Measurements from ENCODE around the gene CHRNA7.
"Not testable (repeated sequence)": the region's sequence is repeated elsewhere in the genome, so short reads cannot be mapped to it uniquely, and the experiment has no call there.

Gene CHRNA7

GRCh38 chr15:32166270-32166669 lies 136.0 kb downstream of the CHRNA7 start:
- DNase-seq (ENCODE audit: low read depth in 2 of 3, low spot score in 2 of 3): not testable (repeated sequence)

GRCh38 chr15:32167913-32168312 lies 137.6 kb downstream of the CHRNA7 start:
- DNase-seq (ENCODE audit: low read depth in 2 of 3, low spot score in 2 of 3): not testable (repeated sequence)

- not testable (repeated sequence) for DNase-seq (ENCODE audit: low read depth in 2 of 3, low spot score in 2 of 3)
Observed at GRCh38 chr15:32180579-32180978, 150.3 kb downstream of the CHRNA7 start.

GRCh38 chr15:32193780-32194179 lies 163.5 kb downstream of the CHRNA7 start:
- not testable (repeated sequence) for DNase-seq (ENCODE audit: low read depth in 2 of 3, low spot score in 2 of 3)

- DNase-seq (ENCODE audit: low read depth in 2 of 3, low spot score in 2 of 3): not testable (repeated sequence)
Observed at GRCh38 chr15:32196206-32196605, 165.9 kb downstream of the CHRNA7 start.

GRCh38 chr15:32198938-32199337 lies 168.6 kb downstream of the CHRNA7 start:
- DNase-seq (ENCODE audit: low read depth in 2 of 3, low spot score in 2 of 3): not testable (repeated sequence)

- not testable (repeated sequence) for DNase-seq (ENCODE audit: low read depth in 2 of 3, low spot score in 2 of 3)
Observed at GRCh38 chr15:32209081-32209480, 178.8 kb downstream of the CHRNA7 start.

GRCh38 chr15:32218666-32219065 lies 188.4 kb downstream of the CHRNA7 start:
- no peak for DNase-seq (ENCODE audit: low read depth in 2 of 3, low spot score in 2 of 3)
